Left hindlimb (tissue), 1 donor: Measurements from ENCODE around the gene RPS6KC1.
"Not testable (repeated sequence)": the region's sequence is repeated elsewhere in the genome, so short reads cannot be mapped to it uniquely, and the experiment has no call there.

Experiments used
- DNase-seq: peaks from one replicate; pipeline ENCODE4 v3.0.0-alpha.2; 2018

RPS6KC1 gene

DNA sequence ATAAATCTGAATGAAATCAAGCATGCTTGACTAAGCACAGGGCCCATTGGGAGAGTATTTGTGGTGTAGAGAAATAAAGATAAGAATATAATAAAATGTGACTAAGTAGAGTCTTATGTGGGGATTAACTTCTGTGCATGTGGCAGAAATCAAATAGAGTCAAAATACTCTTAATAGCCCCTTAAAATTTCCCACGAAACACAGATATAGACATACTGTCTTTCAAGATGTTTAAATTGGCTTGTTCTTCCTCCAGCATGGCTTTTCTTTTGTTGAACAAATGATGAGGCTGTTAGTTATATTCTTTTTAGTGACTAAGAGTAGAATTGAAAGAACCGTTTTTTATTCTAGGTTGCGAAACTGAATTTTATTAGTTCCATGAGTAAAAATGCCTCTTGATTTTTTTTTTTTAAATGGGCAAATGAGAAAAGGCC lies 112.3 kb downstream of the RPS6KC1 start:
- DNase-seq, result no peak

DNA sequence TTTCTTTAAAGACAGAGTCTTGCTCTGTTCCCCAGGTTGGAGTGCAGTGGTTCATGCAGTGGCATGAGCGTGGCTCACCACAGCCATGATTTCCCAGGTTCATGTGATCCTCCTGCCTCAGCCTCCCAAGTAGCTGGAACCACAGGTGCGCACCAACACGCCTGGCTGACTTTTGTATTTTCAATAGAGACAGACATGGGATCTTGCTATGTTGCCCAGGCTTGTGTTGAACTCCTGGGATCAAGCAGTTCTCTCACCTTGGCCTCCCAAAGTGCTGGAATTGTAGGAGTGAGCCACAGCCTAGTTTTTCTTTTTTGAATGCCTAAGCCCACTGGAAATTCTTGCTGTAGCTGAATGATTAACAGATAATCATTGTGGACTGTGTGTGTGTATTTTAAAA lies 113.5 kb downstream of the RPS6KC1 start:
- DNase-seq, result no peak

DNA sequence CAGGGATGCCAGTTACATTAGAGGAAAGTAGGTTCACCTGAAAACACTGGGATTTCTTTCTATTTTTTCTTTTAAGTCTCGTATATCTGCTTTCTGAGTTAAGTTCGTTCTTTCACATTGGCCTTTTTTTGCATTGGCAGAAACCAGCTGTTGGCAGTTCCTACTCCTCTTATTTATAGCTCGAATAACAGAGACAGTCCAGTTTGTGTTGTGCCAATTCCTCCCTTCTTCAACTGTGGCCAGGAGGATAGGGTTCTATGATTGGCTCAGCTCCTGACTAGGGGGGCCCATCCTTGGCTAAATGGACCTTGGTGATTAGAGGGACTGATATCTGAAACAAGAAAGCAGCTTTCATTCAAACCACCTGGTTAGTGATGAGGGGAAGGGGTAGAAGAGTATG lies 115.8 kb downstream of the RPS6KC1 start:
- peak; percentile 33 for DNase-seq

DNA sequence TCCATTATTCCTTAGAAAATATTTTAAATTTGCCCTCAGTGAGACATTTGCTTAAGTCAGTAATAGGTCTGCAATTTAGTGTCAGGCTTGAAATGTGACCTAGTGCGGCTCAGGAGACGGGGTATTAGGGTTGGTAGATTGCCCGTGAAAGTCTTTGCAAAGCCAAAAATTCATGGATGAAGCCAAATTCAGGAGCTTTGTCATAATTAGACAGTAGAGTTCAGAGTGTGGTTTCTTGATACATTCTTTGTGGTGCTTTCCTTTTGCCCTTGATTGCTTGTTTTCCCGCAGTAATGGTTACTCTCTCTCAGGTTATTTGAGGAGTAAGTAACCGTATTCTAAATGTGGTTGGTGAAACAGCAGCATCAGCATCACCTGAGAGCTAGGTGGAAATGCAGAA lies 120.7 kb downstream of the RPS6KC1 start:
- no peak for DNase-seq

DNA sequence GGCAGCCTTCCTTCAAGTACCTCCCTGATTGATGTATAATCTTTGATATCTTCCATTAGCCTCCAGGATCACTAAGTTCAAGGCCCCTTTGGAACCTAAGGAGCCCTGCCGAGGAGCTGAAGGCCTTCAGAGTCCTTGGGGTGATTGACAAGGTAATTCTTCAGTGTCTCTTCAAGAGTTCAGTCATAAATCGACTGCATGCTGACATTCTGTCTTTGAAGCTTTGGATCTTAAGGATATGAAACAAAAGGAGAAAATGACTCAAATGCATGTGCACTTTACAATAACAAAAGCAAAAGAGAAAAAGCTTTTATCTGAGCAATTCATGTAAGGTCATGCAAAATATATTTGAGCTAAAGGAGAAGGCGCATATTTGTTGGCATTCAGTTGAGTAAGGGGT lies 125.3 kb downstream of the RPS6KC1 start:
- no peak for DNase-seq

DNA sequence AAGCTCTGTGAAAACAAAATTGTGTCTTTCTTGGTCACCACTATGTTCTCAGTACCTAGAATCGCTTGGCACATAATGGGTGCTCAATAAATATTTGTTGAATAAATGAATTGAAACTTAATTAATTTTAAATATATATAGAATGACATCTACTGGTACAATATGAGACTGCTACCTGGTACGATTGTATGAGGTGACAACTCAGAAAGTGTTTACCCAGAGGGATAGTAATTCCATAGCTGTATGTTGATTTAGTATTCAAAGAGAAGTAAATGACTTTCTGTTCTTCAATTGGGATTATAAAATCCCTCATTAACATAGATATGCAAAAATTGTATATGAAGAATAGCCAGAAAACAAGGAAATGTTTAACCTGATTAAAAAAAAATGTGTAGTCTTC lies 128.7 kb downstream of the RPS6KC1 start:
- no peak for DNase-seq

DNA sequence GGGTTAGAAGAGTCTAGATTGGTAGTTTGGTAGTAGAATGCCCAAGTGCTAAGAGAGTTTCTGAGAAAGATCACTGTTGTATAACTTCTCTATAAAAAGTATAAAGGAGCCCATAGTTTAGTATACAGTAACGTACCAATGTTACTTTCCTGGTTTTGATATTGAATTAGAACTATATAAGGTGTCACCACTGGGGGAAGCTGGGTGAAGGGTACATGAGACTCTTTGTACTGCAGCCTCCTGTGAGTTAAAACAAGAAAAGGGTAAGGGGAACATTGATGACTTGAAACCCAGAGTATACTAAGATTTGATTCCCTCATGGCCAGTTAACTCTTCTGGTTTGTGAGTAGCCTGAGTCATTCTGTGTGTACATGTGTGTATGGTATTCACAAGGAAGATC lies 129.8 kb downstream of the RPS6KC1 start:
- DNase-seq, result no peak

DNA sequence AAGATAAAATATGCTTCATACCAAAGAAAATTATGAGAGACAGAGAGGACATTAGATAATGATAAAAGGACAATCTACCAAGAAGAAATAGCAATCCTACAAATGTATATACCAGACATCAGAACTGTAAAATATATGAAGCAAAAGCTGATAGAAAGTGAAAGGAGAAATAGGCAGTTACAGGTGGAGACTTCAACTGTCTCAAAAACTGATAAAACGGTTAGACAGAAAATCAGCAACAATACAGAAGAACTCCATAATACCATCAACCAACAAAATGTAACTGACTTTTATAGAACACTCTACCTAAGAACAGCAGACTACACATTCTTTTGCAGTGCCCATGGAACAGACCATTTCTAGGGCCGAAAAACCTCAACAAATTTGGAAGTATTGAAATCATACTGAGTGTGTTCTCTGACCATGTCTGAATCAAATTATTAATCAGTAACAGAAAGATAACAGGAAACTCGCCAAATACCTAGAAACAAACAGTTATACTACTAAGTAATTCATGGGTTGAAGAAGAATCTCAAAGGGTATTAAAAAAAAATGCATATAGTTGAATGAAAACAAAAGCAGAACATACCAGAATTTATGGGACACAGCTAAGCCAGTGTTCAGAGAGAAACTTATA lies 132.1 kb downstream of the RPS6KC1 start:
- DNase-seq, result no peak

DNA sequence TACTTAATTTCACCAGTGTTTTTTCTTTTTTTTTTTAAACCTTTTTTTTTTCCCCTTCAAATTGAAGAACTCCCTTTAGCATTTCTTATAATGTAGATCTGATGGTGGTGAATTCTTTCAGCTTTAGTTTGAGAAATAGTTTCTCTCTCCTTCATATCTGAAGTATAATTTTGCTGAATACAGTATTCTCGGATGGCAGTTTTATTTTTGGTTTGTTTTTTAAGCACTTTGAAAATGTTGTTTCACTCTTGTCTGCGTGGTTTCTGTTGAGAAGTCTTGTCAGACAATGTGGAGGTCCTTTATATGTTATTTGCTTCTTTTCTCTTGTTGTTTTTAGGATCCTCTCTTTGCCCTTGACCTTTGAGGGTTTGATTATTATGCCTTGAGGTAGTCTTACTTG lies 135.1 kb downstream of the RPS6KC1 start:
- DNase-seq, result no peak

DNA sequence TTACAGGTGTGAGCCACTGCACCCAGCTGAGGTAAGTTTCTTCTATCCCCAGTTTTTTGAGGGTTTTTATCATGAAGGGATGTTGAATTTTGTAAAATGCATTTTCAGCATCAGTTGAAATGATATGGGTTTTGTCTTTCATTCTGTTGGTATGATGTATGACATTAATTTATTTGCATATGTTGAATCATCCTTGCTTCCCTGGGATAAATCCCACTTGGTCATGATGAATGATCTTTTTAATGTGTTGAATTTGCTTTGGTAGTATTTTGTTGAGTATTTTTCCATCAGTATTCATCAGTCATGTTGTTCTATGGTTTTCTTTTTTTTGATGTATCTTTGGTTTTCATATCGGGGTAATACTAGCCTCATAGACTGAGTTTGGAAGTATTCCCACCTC lies 141.0 kb downstream of the RPS6KC1 start:
- DNase-seq, result no peak

DNA sequence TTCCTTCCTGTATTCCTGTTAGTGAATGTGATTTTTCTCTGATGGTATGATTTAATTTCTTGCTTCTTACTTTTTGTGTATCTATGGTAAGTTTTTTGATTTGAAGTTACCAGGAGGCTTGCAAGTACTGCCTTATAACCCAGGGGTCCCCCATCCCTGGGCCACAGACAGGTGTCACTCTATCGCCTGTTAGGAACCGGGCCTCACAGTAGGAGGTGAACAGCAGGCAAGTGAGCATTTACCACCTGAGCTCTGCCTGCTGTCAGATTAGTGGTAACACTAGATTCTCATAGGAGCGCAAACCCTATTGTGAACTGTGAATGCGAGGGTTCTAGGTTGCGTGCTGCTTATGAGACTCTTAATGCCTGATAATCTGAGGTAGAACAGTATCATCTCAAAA lies 143.3 kb downstream of the RPS6KC1 start:
- no peak for DNase-seq

DNA sequence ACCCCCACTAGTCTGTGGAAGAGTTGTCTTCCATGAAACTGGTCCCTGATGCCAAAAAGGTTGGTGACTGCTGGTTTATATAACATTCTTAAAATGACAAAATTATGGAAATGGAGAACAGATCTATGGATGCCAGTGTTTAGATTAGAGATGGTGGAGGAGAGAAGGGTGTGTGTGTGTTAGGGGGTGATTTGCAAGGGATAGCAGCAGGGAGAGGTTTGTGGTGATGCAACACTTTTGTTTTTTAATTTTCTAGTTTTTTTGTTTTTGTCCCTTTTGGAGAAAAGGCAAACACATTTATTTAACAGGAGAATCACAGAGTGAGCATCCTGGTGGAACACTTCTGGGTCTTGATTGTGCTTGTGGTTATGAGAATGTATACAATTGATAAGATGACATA lies 143.8 kb downstream of the RPS6KC1 start:
- no peak for DNase-seq

DNA sequence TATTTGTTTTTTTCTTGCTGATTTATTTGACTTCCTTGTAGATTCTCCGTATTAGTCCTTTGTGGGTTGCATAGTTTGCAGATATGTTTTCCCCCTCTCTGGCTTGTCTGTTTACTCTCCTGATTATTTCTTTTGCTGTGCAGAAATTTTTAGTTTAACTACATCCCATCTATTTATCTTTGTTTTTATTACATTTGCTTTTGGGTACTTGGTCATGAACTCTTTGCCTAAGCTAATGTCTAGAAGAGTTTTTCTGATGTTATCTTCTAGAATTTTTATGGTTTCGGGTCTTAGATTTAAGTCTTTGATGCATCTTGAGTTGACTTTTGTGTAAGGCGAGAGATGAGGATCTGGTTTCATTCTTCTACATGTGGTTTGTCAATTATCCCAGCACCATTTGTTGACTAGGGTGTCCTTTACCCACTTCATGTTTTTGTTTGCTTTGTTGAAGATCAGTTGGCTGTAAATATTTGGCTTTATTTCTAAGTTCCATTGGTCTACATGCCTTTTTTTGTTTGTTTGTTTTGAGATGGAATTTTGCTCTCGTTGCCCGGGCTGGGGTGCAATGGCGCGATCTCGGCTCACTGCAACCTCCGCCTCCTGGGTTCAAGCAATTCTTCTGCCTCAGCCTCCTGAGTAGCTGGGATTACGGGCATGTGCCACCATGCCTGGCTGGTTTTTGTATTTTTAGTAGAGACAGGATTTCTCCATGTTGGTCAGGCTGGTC lies 145.4 kb downstream of the RPS6KC1 start:
- not testable (repeated sequence) for DNase-seq

DNA sequence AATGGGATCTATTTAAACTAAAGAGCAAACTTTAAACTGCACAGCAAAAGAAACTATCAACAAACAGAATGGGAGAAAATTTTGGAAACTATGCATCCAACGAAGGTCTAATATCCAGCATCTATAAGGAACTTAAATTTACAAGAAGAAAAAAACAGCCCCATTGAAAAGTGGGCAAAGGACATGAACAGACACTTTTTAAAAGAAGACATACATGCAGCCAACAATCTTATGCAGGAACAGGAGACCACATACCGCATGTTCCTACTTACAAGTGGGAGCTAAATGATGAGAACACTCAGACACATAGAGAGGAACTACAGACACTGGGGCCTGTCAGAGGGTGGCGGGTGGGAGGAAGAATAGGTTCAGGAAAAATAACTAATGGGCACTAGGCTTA lies 149.6 kb downstream of the RPS6KC1 start:
- no peak for DNase-seq

DNA sequence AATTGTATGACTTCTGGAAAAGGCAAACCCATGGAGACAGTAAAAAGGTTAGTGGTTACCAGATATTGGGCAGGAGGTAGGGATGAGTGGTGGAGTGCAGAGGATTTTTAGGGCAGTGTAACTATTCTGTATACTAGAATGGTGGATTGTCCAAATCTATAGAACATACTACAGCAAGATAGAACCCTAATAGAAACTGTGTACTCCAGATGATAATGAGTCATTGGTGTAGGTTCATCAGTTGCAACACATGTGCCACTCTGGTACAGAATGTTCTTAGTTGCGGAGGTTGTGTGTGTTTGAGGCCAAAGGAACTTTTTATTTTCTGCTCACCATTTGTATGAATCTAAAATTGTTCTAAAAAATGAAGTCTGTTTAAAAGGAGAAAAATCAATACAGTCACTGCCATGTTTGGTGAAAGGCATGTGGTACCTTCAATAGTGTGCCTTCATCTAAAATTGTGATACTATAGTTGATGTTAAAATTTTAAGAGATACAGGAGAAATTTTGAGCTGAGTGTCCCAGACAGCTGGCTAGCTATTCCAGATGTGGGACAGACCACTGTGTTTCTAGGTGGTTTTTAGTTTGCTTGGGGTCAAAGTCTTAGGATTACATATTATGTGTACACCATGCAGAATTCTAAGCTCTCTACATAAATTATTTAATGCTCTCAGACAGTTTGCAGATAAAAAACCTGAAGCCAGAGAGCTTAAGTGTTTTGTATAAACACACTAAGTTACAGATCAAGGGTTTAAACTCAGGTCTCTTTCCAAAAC lies 150.5 kb downstream of the RPS6KC1 start:
- no peak for DNase-seq

DNA sequence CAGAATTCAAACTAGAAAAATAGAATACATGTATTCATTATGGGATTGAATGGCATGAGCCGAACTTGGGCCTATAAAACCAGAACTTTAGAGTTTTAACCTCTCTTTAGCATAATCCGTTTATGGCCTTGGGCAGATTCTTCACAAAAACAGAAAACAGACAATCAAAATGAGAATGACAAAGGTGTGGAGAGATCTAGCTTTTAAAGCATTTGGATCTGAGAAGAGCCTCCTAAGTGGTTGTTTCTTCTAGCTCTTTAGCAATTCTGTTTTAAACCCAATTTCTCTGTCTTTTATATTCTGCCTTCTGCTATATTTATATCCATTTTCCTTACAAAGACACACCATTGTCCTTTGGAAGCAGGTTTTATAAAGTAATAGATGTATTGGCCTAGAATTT lies 160.2 kb downstream of the RPS6KC1 start:
- no peak for DNase-seq

DNA sequence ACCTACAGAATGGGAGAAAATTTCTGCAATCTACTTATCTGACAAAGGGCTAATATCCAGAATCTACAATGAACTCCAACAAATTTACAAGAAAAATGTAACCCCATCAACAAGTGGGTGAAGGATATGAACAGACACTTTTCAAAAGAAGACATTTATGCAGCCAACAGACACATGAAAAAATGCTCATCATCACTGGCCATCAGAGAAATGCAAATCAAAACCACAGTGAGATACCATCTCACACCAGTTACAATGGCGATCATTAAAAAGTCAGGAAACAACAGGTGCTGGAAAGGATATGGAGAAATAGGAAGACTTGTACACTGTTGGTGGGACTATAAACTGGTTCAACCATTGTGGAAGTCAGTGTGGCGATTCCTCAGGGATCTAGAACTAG lies 168.0 kb downstream of the RPS6KC1 start:
- DNase-seq, result not testable (repeated sequence)

DNA sequence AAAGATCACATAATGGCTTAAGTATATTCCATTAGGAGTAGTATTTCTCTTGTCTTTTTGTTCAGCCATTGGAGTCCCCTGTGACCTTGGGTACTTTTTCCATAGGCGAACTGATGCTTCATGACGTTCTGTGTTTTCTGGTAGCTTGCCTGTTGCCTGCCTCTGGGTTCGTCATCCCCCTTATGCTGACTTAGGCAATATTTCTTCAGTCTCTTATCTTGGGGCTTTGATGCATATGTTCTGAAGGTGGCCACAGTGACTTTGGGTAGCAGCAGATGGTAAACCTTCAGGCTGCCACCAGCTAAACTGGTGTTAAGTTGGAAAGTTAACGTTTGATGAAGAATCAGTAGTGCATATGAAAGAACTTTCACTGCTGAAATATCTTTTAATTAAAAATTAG lies 170.2 kb downstream of the RPS6KC1 start:
- no peak for DNase-seq

DNA sequence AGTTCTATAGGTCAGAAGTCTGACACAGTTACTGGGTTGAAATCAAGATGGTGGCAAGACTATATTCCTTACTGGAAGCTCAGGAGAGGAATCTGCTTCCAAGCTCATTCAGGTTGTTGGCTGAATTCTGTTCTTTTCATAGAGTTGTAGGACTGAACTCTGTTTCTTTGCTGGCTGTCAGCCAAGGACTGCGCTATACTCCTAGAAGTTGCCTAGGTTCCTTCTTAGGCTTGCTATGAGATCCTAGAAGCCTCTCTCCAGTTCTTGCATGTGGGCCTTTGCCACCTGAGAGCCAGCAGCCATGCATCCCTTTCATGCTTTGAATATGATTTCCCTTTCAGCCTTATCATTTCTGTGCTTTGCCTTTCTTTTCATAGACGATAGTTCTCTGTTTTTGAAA lies 176.4 kb downstream of the RPS6KC1 start:
- no peak for DNase-seq

DNA sequence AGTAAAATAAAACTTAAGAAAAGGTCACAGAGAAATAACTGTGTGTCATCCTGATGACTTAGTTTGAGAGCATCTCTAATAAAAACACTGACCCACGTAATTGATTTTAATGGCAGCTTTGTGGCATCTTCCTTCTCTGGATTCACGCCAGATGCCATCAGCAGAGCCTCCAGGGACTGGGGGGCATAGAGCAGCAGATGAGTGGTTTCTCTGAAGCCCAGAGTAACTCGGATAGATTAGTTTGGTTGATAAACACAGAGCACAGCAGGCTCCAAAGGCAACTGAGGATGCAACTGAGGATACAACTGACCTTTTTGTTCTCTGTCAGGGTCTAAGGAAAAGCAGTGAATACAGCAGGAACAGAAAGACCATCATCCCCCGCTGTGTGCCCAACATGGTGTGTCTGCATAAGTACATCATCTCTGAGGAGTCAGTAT lies 180.8 kb downstream of the RPS6KC1 start:
- no peak for DNase-seq

DNA sequence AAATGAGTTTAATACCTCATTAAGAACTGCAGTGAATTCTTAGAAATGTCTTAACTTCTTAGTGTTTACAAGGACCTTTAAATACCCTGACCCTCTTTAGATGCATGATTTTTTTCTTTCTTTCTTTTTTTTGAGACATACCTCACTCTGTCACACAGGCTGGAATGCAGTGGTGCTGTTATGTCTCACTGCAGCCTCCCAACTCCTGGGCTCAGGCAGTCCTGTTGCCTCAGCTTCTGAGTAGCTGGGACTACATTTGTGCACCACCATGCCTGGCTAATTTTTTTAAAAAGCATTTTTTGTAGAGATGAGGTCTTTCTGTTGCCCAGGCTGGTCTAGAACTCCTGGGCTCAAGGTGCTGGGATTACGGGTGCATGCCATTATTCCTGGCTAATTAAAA lies 191.8 kb downstream of the RPS6KC1 start:
- DNase-seq, result no peak

DNA sequence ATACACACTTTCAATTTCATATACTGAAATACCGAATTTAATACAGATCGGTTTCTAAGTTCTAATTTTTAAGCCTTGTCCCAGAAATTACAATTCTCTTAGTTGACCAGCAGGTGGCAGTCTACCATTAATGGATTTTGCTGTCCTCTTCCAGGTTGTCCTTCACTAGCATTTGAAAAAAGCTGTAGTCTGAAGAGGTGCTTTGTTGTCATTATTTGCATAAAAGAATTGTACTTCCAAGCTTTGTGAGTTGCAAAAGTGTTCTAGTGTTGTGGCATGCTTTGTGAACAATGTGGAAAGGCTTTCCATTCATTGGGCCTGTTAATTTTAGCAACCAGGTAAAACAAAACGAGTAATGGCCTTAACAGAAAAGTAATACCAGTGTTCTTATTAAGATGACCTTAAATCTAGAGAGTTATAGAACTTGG lies 193.6 kb downstream of the RPS6KC1 start:
- DNase-seq, result no peak

DNA sequence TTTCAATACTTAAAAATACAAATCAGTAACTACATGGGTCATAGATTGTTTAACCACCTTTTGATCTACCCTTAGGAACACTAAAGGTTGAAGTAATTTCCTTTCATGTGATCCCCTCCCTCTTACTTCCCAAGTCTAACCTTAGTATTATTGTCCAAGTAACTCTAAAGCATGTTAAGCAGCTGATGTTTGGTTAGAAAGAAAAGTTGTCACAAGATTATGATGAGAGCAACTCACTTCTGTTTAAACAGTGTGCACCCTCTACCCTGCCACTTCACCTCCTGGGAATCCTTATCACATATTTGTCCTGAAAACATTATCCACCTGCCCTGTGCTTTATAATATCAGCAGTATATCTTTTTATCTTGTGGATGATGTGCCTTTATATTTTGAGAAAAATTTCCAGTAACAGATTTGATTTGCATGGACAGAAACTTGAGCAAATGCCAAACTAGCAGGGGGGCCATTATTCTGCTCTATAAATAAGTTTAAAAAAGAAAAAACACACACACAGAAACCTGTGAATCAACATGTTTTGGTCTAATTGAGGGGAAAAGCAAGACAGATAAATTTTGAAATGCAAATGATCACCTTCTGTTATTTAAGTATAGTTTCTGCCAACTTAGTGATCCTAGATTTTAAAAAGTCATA lies 194.3 kb downstream of the RPS6KC1 start:
- DNase-seq, result no peak
